SU-DHL-6 (cell line): Measurements from ENCODE around the gene UNC13C.

Experiments
- H2AFZ ChIP-seq: fragments of 200-600 bp; sonication (generic); 2 replicates; pipeline ENCODE4 v1.6.1; 2014; ENCODE audit warnings: low read depth, mild to moderate bottlenecking, moderate library complexity, mixed read lengths, antibody characterized with exemption, low read length; ENCODE audit not compliant: severe bottlenecking
- H3F3A ChIP-seq: fragments of 200-600 bp; shearing (Covaris generic); 2 replicates; pipeline ENCODE4 v1.6.0; 2016; ENCODE audit warnings: antibody characterized with exemption, mild to moderate bottlenecking; ENCODE audit not compliant: insufficient read depth
- H3K27ac ChIP-seq: fragments of 200-600 bp; sonication (generic); 2 replicates; pipeline ENCODE4 v1.5.1; 2016; ENCODE audit warnings: low read depth, mild to moderate bottlenecking, low read length, moderate library complexity, mixed read lengths
- H3K27me3 ChIP-seq: fragments of 200-600 bp; sonication (generic), shearing (Covaris generic); 2 replicates; pipeline ENCODE4 v1.6.0; 2014; ENCODE audit warnings: mild to moderate bottlenecking, low read length
- H3K36me3 ChIP-seq: fragments of 200-600 bp; sonication (generic); 2 replicates; pipeline ENCODE4 v1.6.1; 2014; ENCODE audit warnings: mild to moderate bottlenecking, low read length, mixed read lengths
- H3K4me2 ChIP-seq: fragments of 300-600, 200-600 bp; shearing (Covaris generic), sonication (generic); 2 replicates; pipeline ENCODE4 v1.6.0; 2014; ENCODE audit warnings: low read length, low read depth, mild to moderate bottlenecking; ENCODE audit not compliant: poor library complexity, severe bottlenecking
- H3K4me3 ChIP-seq: fragments of 200-600 bp; sonication (generic); 2 replicates; pipeline ENCODE4 v1.5.1; 2014; ENCODE audit warnings: antibody characterized with exemption, low read length, mild to moderate bottlenecking, mixed read lengths; ENCODE audit not compliant: insufficient read depth, poor library complexity, severe bottlenecking
- H3K79me2 ChIP-seq: fragments of 200-600 bp; sonication (generic); 2 replicates; pipeline ENCODE4 v1.6.1; 2014; ENCODE audit warnings: mild to moderate bottlenecking, low read length, moderate library complexity; ENCODE audit not compliant: insufficient read depth
- H3K9ac ChIP-seq: fragments of 200-600 bp; sonication (generic); 2 replicates; pipeline ENCODE4 v1.7.0; 2014; ENCODE audit warnings: mild to moderate bottlenecking, low read length
- H3K9me2 ChIP-seq: fragments of 200-600 bp; sonication (generic); replicated peaks from 2 replicates; pipeline ENCODE4 v1.6.1; 2014; ENCODE audit warnings: low read length; ENCODE audit not compliant: insufficient read depth
- H3K9me3 ChIP-seq: fragments of 200-600 bp; sonication (generic); 2 replicates; pipeline ENCODE4 v1.6.1; 2014; ENCODE audit warnings: low read length, mixed read lengths; ENCODE audit not compliant: insufficient read depth
- H4K20me1 ChIP-seq: fragments of 200-600 bp; sonication (generic); 2 replicates; pipeline ENCODE4 v1.6.1; 2014; ENCODE audit warnings: low read depth, mild to moderate bottlenecking, antibody characterized with exemption, low read length, moderate library complexity, mixed read lengths
- CTCF ChIP-seq: fragments of 200-600 bp; sonication (generic); IDR thresholded peaks from one replicate; pipeline ENCODE4 v1.5.1; 2017; ENCODE audit warnings: antibody characterized with exemption, mild to moderate bottlenecking, low read length, moderate library complexity; ENCODE audit not compliant: insufficient read depth, poor library complexity, severe bottlenecking
- EZH2phosphoT487 ChIP-seq: fragments of 200-600 bp; sonication (generic), shearing (Covaris generic); conservative IDR thresholded peaks from 2 replicates; pipeline ENCODE4 v1.6.1; 2018; ENCODE audit warnings: mild to moderate bottlenecking, antibody characterized with exemption, low read length, moderate library complexity, mixed read lengths

Gene UNC13C

DNA sequence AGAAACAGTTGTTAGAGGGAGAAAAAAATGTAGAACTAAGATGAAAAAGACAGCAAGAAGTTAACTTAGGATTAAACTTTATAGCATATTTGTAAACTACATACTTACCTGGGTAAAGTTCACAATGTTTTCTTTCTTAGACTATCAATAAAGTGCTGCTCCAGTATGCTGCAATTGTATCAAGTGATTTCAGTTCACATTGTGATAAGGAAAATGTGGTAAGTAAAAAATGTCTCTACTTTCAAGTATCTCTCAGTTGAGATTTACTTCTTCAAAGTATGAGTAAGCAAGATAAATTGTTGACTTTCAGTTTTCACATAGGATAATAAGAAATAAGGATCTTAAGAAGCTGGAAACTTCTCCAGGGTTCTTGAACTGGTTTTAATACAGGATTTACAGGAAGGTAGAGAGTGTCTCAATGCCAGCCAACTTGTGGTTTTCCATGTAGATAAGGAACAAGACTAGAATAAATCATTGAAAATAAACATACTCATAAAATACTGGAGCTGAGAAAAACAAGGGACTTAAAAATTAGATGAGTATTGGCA is 528.8 kb downstream of the UNC13C start:
- Histone ChIP-seq H2AFZ (no peak overlapping the region), H3K4me2 (no peak overlapping the region), H3F3A (no peaks in the 10 kb centered on the region), H3K36me3 (no peaks in the 10 kb centered on the region), H3K9me2 (no peaks in the 10 kb centered on the region), H3K79me2 (no peaks in the 10 kb centered on the region), H3K4me3 (no peak overlapping the region), H4K20me1 (no peaks in the 10 kb centered on the region), H3K27me3 (no peaks in the 10 kb centered on the region), H3K27ac (no peak overlapping the region), H3K9me3 (no peaks in the 10 kb centered on the region), H3K9ac (no peak overlapping the region)
- TF ChIP-seq EZH2phosphoT487 (no peak), CTCF (no peak)

DNA sequence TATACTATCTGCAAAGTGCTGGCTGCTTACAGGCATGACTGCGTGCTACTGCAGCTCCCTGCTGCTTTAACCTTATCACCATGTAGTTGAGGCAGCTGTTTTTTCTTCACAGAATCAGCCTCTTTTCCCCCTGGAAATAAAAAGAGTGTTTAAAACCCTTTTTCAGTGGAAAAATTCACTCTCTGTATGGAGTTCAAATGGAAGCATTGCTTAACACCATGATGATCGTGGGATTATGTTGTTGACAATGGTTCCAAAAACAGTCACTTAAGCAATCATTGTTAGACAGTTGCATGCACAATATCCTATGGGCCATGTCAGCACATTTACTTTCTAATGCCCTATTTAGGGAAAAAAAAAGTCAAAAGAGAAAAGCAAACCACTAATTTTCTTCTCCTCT is 536.4 kb downstream of the UNC13C start:
- Histone ChIP-seq H3K36me3 (no peaks in the 10 kb centered on the region), H3K9me3 (no peaks in the 10 kb centered on the region), H2AFZ (no peak overlapping the region), H3K9ac (no peak overlapping the region), H3K4me3 (no peak overlapping the region), H3F3A (no peaks in the 10 kb centered on the region), H4K20me1 (no peaks in the 10 kb centered on the region), H3K4me2 (no peak overlapping the region), H3K79me2 (no peaks in the 10 kb centered on the region), H3K27ac (no peak overlapping the region), H3K9me2 (no peaks in the 10 kb centered on the region), H3K27me3 (no peaks in the 10 kb centered on the region)
- no peak for TF ChIP-seq CTCF
- TF ChIP-seq EZH2phosphoT487, result no peak

GRCh38 chr15:54515664-54516582 is 537.7 kb downstream of the UNC13C start:
- no peaks in the 10 kb centered on the region for H3K36me3 ChIP-seq
- no peaks in the 10 kb centered on the region for H3K79me2 ChIP-seq
- no peaks in the 10 kb centered on the region for H3K9me2 ChIP-seq
- no peak overlapping the region for H3K4me2 ChIP-seq
- H2AFZ ChIP-seq, result no peak overlapping the region
- H3F3A ChIP-seq, result no peaks in the 10 kb centered on the region
- H3K27me3 ChIP-seq, result no peaks in the 10 kb centered on the region
- TF ChIP-seq EZH2phosphoT487 (no peak), CTCF (no peak)
- no peak overlapping the region for H3K4me3 ChIP-seq
- H4K20me1 ChIP-seq, result no peaks in the 10 kb centered on the region
- no peaks in the 10 kb centered on the region for H3K9me3 ChIP-seq
- H3K9ac ChIP-seq, result no peak overlapping the region
- no peak overlapping the region for H3K27ac ChIP-seq
